Activated naive CD4-positive, alpha-beta T cell treated with anti-CD3 and anti-CD28 coated beads for 36 hours (primary cell): ENCODE measurements around the gene ZNF490. TPM values are rescaled to one million over a fixed set of nuclear protein-coding genes. Genes with fewer than 3 reads are reported as not detected.
"Not testable (repeated sequence)": the region's sequence is repeated elsewhere in the genome, so short reads cannot be mapped to it uniquely, and the experiment has no call there.

Source experiments
- CTCF ChIA-PET: fragments of 350-600 bp; sonication (Branson Sonifier 250); formaldehyde crosslinking; loops from one replicate; lab custom pipeline; 2021; ENCODE audit warnings: antibody characterized with exemption; lab: Charles Lee
- DNase-seq: peaks from one replicate; pipeline ENCODE4 v3.0.0-alpha.2; 2020
- H3K27ac Mint-ChIP-seq: one replicate; pipeline ENCODE4 v1.8.0; 2021; ENCODE audit warnings: mild to moderate bottlenecking, mixed read lengths
- H3K27me3 Mint-ChIP-seq: one replicate; pipeline ENCODE4 v1.8.0; 2021; ENCODE audit warnings: low read depth, mixed read lengths
- H3K36me3 Mint-ChIP-seq: one replicate; pipeline ENCODE4 v1.8.0; 2021; ENCODE audit warnings: low read depth, mixed read lengths
- H3K4me1 Mint-ChIP-seq: one replicate; pipeline ENCODE4 v1.8.0; 2021; ENCODE audit warnings: low read depth, mixed read lengths
- H3K4me3 Mint-ChIP-seq: one replicate; pipeline ENCODE4 v1.8.0; 2021; ENCODE audit warnings: mild to moderate bottlenecking, moderate library complexity, mixed read lengths
- H3K9me3 Mint-ChIP-seq: one replicate; pipeline ENCODE4 v1.8.0; 2021; ENCODE audit warnings: mixed read lengths
- intact Hi-C: fragments of 100-400 bp; cut with micrococcal nuclease; formaldehyde crosslinking; loops from one replicate; pipeline ENCODE4 v1.15.1; 2023
- total RNA-seq, 2 experiments: library from RNA; stranded (reverse); gene quantifications; one replicate each; pipeline ENCODE4 v1.2.3, GENCODE V29; 2021

The ZNF490 gene
- total RNA-seq, 2 experiments from 2014 or later: 3.9 to 5.0 TPM

GRCh38 chr19:12607631-12608030 is 3.0 kb downstream of the ZNF490 start:
- CTCF ChIA-PET: interaction anchor here (0.6 kb wide), 1 partner anchor 30 kb away, joined by 4 read pairs; no protein-coding TSS in a partner anchor
- peaks cover 38% of the 10 kb centered on the region for H3K4me1 Mint-ChIP-seq
- H3K36me3 Mint-ChIP-seq: peaks cover 4% of the 10 kb centered on the region
- H3K9me3 Mint-ChIP-seq: no peaks in the 10 kb centered on the region
- no peak for DNase-seq
- no peaks in the 10 kb centered on the region for H3K27me3 Mint-ChIP-seq
- no peak overlapping the region for H3K4me3 Mint-ChIP-seq
- H3K27ac Mint-ChIP-seq: no peak overlapping the region
- intact Hi-C loops: no loop called here

GRCh38 chr19:12606796-12607195 is 3.8 kb downstream of the ZNF490 start:
- no peaks in the 10 kb centered on the region for H3K27me3 Mint-ChIP-seq
- intact Hi-C loops: no loop called here
- peaks cover 7% of the 10 kb centered on the region for H3K36me3 Mint-ChIP-seq
- DNase-seq: no peak
- no peaks in the 10 kb centered on the region for H3K9me3 Mint-ChIP-seq
- H3K27ac Mint-ChIP-seq: no peak overlapping the region
- no peak overlapping the region for H3K4me3 Mint-ChIP-seq
- CTCF ChIA-PET: no interaction called here
- peaks cover 34% of the 10 kb centered on the region for H3K4me1 Mint-ChIP-seq

- no peaks in the 10 kb centered on the region for H3K9me3 Mint-ChIP-seq
- H3K4me1 Mint-ChIP-seq: peaks cover 20% of the 10 kb centered on the region
- no peaks in the 10 kb centered on the region for H3K27me3 Mint-ChIP-seq
- H3K27ac Mint-ChIP-seq: peak overlapping the region; percentile 61
- intact Hi-C loops: loop anchor here (1.0 kb wide), 1 partner anchor 10 kb away; no protein-coding TSS in a partner anchor
- CTCF ChIA-PET: interaction anchor here (1.1 kb wide), 1 partner anchor 10 kb away, joined by 3 read pairs; no protein-coding TSS in a partner anchor
- no peak overlapping the region for H3K4me3 Mint-ChIP-seq
- peaks cover 9% of the 10 kb centered on the region for H3K36me3 Mint-ChIP-seq
- peak; percentile 88 for DNase-seq
Measured at GRCh38 chr19:12603714-12604113, 6.9 kb downstream of the ZNF490 start.

GRCh38 chr19:12597594-12597993 is 13.0 kb downstream of the ZNF490 start:
- CTCF ChIA-PET: no interaction called here
- Mint-ChIP-seq H3K27me3 (no peaks in the 10 kb centered on the region), H3K27ac (no peak overlapping the region)

GRCh38 chr19:12596927-12597548 is 13.6 kb downstream of the ZNF490 start:
- Mint-ChIP-seq H3K27me3 (no peaks in the 10 kb centered on the region), H3K4me1 (no peaks in the 10 kb centered on the region), H3K4me3 (no peak overlapping the region), H3K27ac (no peak overlapping the region), H3K9me3 (no peaks in the 10 kb centered on the region), H3K36me3 (peaks cover 10% of the 10 kb centered on the region)
- DNase-seq: no peak
- CTCF ChIA-PET: interaction anchor here (0.6 kb wide), 1 partner anchor 32 kb away, joined by 3 read pairs; no protein-coding TSS in a partner anchor
- intact Hi-C loops: no loop called here

More at GRCh38 chr19:12597594-12597993, 13.0 kb downstream of the ZNF490 start:
- intact Hi-C loops: no loop called here
- Mint-ChIP-seq H3K9me3 (no peaks in the 10 kb centered on the region), H3K36me3 (peaks cover 11% of the 10 kb centered on the region), H3K4me1 (no peaks in the 10 kb centered on the region), H3K4me3 (no peak overlapping the region)
- DNase-seq: no peak

- H3K9me3 Mint-ChIP-seq: no peaks in the 10 kb centered on the region
- no peak overlapping the region for H3K4me3 Mint-ChIP-seq
- intact Hi-C loops: no loop called here
- peaks cover 8% of the 10 kb centered on the region for H3K36me3 Mint-ChIP-seq
- no peaks in the 10 kb centered on the region for H3K27me3 Mint-ChIP-seq
- CTCF ChIA-PET: interaction anchor here (0.5 to 0.6 kb wide), 2 partner anchors 31 to 32 kb away, joined by 3 to 5 read pairs; no protein-coding TSS in a partner anchor
- no peak for DNase-seq
- no peak overlapping the region for H3K27ac Mint-ChIP-seq
- no peaks in the 10 kb centered on the region for H3K4me1 Mint-ChIP-seq
Measured at GRCh38 chr19:12596485-12596884, 14.1 kb downstream of the ZNF490 start.

GRCh38 chr19:12581100-12581499 is 29.5 kb downstream of the ZNF490 start:
- intact Hi-C loops: no loop called here
- no peak for DNase-seq
- Mint-ChIP-seq H3K36me3 (peaks cover 46% of the 10 kb centered on the region), H3K27ac (no peak overlapping the region), H3K9me3 (peaks cover 22% of the 10 kb centered on the region), H3K27me3 (no peaks in the 10 kb centered on the region), H3K4me3 (no peak overlapping the region), H3K4me1 (no peaks in the 10 kb centered on the region)
- CTCF ChIA-PET: no interaction called here

- peaks cover 46% of the 10 kb centered on the region for H3K36me3 Mint-ChIP-seq
- CTCF ChIA-PET: no interaction called here
- peaks cover 22% of the 10 kb centered on the region for H3K9me3 Mint-ChIP-seq
- intact Hi-C loops: no loop called here
- H3K4me1 Mint-ChIP-seq: peaks cover under 1% of the 10 kb centered on the region
- DNase-seq: no peak
- no peak overlapping the region for H3K4me3 Mint-ChIP-seq
- H3K27me3 Mint-ChIP-seq: no peaks in the 10 kb centered on the region
- H3K27ac Mint-ChIP-seq: no peak overlapping the region
Measured at GRCh38 chr19:12580180-12580694, 30.4 kb downstream of the ZNF490 start.

GRCh38 chr19:12578641-12579040 is 32.0 kb downstream of the ZNF490 start:
- H3K4me1 Mint-ChIP-seq: peaks cover 12% of the 10 kb centered on the region
- intact Hi-C loops: no loop called here
- H3K9me3 Mint-ChIP-seq: peaks cover 22% of the 10 kb centered on the region
- H3K4me3 Mint-ChIP-seq: no peak overlapping the region
- no peak overlapping the region for H3K27ac Mint-ChIP-seq
- CTCF ChIA-PET: interaction anchor here (1.0 kb wide), 1 partner anchor 11 kb away, joined by 3 read pairs; no protein-coding TSS in a partner anchor
- DNase-seq: no peak
- peaks cover 46% of the 10 kb centered on the region for H3K36me3 Mint-ChIP-seq
- no peaks in the 10 kb centered on the region for H3K27me3 Mint-ChIP-seq

- H3K27me3 Mint-ChIP-seq: no peaks in the 10 kb centered on the region
- CTCF ChIA-PET: interaction anchor here (0.6 to 1.2 kb wide), 2 partner anchors 9 to 158 kb away, joined by 3 read pairs; no protein-coding TSS in a partner anchor
- DNase-seq: no peak
- H3K27ac Mint-ChIP-seq: no peak overlapping the region
- no peak overlapping the region for H3K4me3 Mint-ChIP-seq
- intact Hi-C loops: no loop called here
- H3K36me3 Mint-ChIP-seq: peaks cover 10% of the 10 kb centered on the region
- peaks cover 12% of the 10 kb centered on the region for H3K4me1 Mint-ChIP-seq
- no peaks in the 10 kb centered on the region for H3K9me3 Mint-ChIP-seq
Measured at GRCh38 chr19:12574036-12574435, 36.6 kb downstream of the ZNF490 start.

- no peak for DNase-seq
Measured at GRCh38 chr19:12567951-12568350, 42.7 kb downstream of the ZNF490 start.

GRCh38 chr19:12566380-12566779 is 44.2 kb downstream of the ZNF490 start:
- H3K27me3 Mint-ChIP-seq, DNase-seq, H3K36me3 Mint-ChIP-seq, H3K4me3 Mint-ChIP-seq, intact Hi-C loops, H3K27ac Mint-ChIP-seq, H3K4me1 Mint-ChIP-seq, H3K9me3 Mint-ChIP-seq, CTCF ChIA-PET: not testable (repeated sequence)

More at GRCh38 chr19:12567951-12568350, 42.7 kb downstream of the ZNF490 start:
- no peak overlapping the region for H3K27ac Mint-ChIP-seq
- no peaks in the 10 kb centered on the region for H3K36me3 Mint-ChIP-seq
- no peak overlapping the region for H3K4me3 Mint-ChIP-seq
- CTCF ChIA-PET: interaction anchor here (0.6 to 1.6 kb wide), 4 partner anchors 10 to 106 kb away, joined by 3 to 4 read pairs (median 4); no protein-coding TSS in a partner anchor
- H3K27me3 Mint-ChIP-seq: no peaks in the 10 kb centered on the region
- intact Hi-C loops: no loop called here
- H3K9me3 Mint-ChIP-seq: no peaks in the 10 kb centered on the region
- peaks cover 4% of the 10 kb centered on the region for H3K4me1 Mint-ChIP-seq
